ENCODE measurements around the gene DOCK9.
"Not testable (repeated sequence)": the region's sequence is repeated elsewhere in the genome, so short reads cannot be mapped to it uniquely, and the experiment has no call there.

The DOCK9 gene

GRCh38 chr13:98812186-98812790, 165.6 kb downstream of the DOCK9 start:
- not testable (repeated sequence) for DNase-seq

GRCh38 chr13:98810746-98811145, 167.1 kb downstream of the DOCK9 start:
- no peak for DNase-seq

- no peak for DNase-seq
Measured at GRCh38 chr13:98809345-98809777, 168.5 kb downstream of the DOCK9 start.

GRCh38 chr13:98807774-98808173, 170.1 kb downstream of the DOCK9 start:
- no peak for DNase-seq

GRCh38 chr13:98804336-98804855, 173.5 kb downstream of the DOCK9 start:
- DNase-seq = no peak

- DNase-seq = no peak
Measured at GRCh38 chr13:98803921-98804320, 173.9 kb downstream of the DOCK9 start.

GRCh38 chr13:98803111-98803561, 174.7 kb downstream of the DOCK9 start:
- no peak for DNase-seq

- no peak for DNase-seq
Measured at GRCh38 chr13:98802559-98802958, 175.3 kb downstream of the DOCK9 start.

- no peak for DNase-seq
Measured at GRCh38 chr13:98801626-98802418, 176.0 kb downstream of the DOCK9 start.

- no peak for DNase-seq
Measured at GRCh38 chr13:98800078-98800477, 177.8 kb downstream of the DOCK9 start.

- DNase-seq = no peak
Measured at GRCh38 chr13:98798849-98799645, 178.8 kb downstream of the DOCK9 start.

GRCh38 chr13:98797456-98797855, 180.4 kb downstream of the DOCK9 start:
- DNase-seq = no peak

- DNase-seq = no peak
Measured at GRCh38 chr13:98796798-98797197, 181.1 kb downstream of the DOCK9 start.

- DNase-seq = no peak
Measured at GRCh38 chr13:98796191-98796590, 181.7 kb downstream of the DOCK9 start.

GRCh38 chr13:98795220-98795619, 182.6 kb downstream of the DOCK9 start:
- no peak for DNase-seq

GRCh38 chr13:98794498-98794897, 183.4 kb downstream of the DOCK9 start:
- no peak for DNase-seq

GRCh38 chr13:98792785-98793495, 184.9 kb downstream of the DOCK9 start:
- DNase-seq = no peak

GRCh38 chr13:98792321-98792720, 185.5 kb downstream of the DOCK9 start:
- DNase-seq = no peak

- no peak for DNase-seq
Measured at GRCh38 chr13:98791611-98792010, 186.3 kb downstream of the DOCK9 start.

- no peak for DNase-seq
Measured at GRCh38 chr13:98787996-98788395, 189.9 kb downstream of the DOCK9 start.

GRCh38 chr13:98787173-98787572, 190.7 kb downstream of the DOCK9 start:
- DNase-seq = no peak

GRCh38 chr13:98786023-98786422, 191.8 kb downstream of the DOCK9 start:
- no peak for DNase-seq

GRCh38 chr13:98785405-98785804, 192.5 kb downstream of the DOCK9 start:
- no peak for DNase-seq

All from NCI-H1694 (cell line).